H1 (cell line): Measurements from ENCODE around the gene HOXA13. TPM values are rescaled to one million over a fixed set of nuclear protein-coding genes. Genes with fewer than 3 reads are reported as not detected.
A peak's percentile ranks its signal among the peaks of the same experiment; 100 is the strongest.

Experiments
- CTCF ChIA-PET: fragments of 300-600 bp; sonication (Branson Sonifier 250); formaldehyde crosslinking; loops from one replicate; lab custom pipeline; 2021; ENCODE audit not compliant: partially characterized antibody; lab: Charles Lee
- POLR2A ChIA-PET: fragments of 300-600 bp; sonication (Branson Sonifier 250); formaldehyde crosslinking; loops from one replicate; lab custom pipeline; 2021; ENCODE audit warnings: inconsistent platforms; ENCODE audit not compliant: partially characterized antibody; lab: Charles Lee
- DNase-seq, 2 experiments: peaks; one replicate each; pipeline versions ENCODE4 v3.0.0 to v3.0.0-alpha.2; 2010 to 2022; ENCODE audit warnings: low spot score in 2 of 2, low read depth in 1 of 2, mixed read lengths in 1 of 2
- FAIRE-seq: peaks from 2 replicates; lab custom pipeline; 2011; peaks lifted over from hg19 to GRCh38; lab: Jason Lieb, UNC
- H2AFZ ChIP-seq: 2 replicates; pipeline ENCODE4 v1.8.1; 2012; ENCODE audit warnings: low read length, inconsistent platforms
- H2AK5ac ChIP-seq: 2 replicates; pipeline ENCODE4 v1.6.1; 2013; ENCODE audit warnings: low read depth, low read length
- H2BK120ac ChIP-seq: replicated peaks from 2 replicates; pipeline ENCODE3; 2013; ENCODE audit warnings: low read depth, low read length, inconsistent platforms
- H2BK12ac ChIP-seq: 2 replicates; pipeline ENCODE4 v1.6.1; 2013; ENCODE audit warnings: low read depth, low read length
- H2BK15ac ChIP-seq: 2 replicates; pipeline ENCODE4 v1.6.1; 2013; ENCODE audit warnings: low read length
- H2BK20ac ChIP-seq: 2 replicates; pipeline ENCODE4 v1.6.1; 2013; ENCODE audit warnings: low read length
- H2BK5ac ChIP-seq: 2 replicates; pipeline ENCODE4 v1.6.1; 2013; ENCODE audit warnings: low read depth, low read length
- H3K14ac ChIP-seq: 2 replicates; pipeline ENCODE4 v1.6.1; 2013; ENCODE audit warnings: inconsistent platforms; ENCODE audit not compliant: insufficient read length
- H3K18ac ChIP-seq: 2 replicates; pipeline ENCODE4 v1.6.1; 2013; ENCODE audit warnings: low read length; ENCODE audit errors: extremely low read depth
- H3K23ac ChIP-seq: 2 replicates; pipeline ENCODE4 v1.6.1; 2013; ENCODE audit warnings: inconsistent platforms; ENCODE audit not compliant: insufficient read length
- H3K23me2 ChIP-seq: 2 replicates; pipeline ENCODE4 v1.6.1; 2013; ENCODE audit warnings: low read depth, low read length
- H3K27ac ChIP-seq: 2 replicates; pipeline ENCODE4 v1.6.1; 2011; ENCODE audit warnings: low read depth, low read length, inconsistent platforms
- H3K27me3 ChIP-seq, 4 experiments: replicated peaks in 1 of 4; 1 replicate in 1 of 4; 2 replicates in 3 of 4; pipeline versions ENCODE4 v1.6.1 to v1.8.1; 2011 to 2013; ENCODE audit warnings: low read length in 3 of 4, mild to moderate bottlenecking in 3 of 4, inconsistent platforms in 2 of 4, mixed read lengths in 2 of 4, moderate library complexity in 1 of 4; ENCODE audit not compliant: control insufficient read depth in 3 of 4, insufficient read depth in 3 of 4; ENCODE audit errors: extremely low read depth in 1 of 4
- H3K36me3 ChIP-seq, 4 experiments: 2 replicates each; pipeline versions ENCODE4 v1.6.1 to v1.8.1; 2011 to 2013; ENCODE audit warnings: mild to moderate bottlenecking in 4 of 4, low read length in 3 of 4, moderate library complexity in 2 of 4, control low read depth in 1 of 4, inconsistent platforms in 1 of 4; ENCODE audit not compliant: insufficient read depth in 4 of 4, control insufficient read depth in 2 of 4
- H3K4ac ChIP-seq: replicated peaks from 2 replicates; pipeline ENCODE3; 2013; ENCODE audit warnings: low read length, low read depth, mixed read lengths, inconsistent platforms; ENCODE audit not compliant: insufficient read length
- H3K4me1 ChIP-seq, 4 experiments: replicated peaks in 1 of 4; 1 replicate in 1 of 4; 2 replicates in 3 of 4; pipeline versions ENCODE4 v1.6.1 to v1.8.1; 2011 to 2013; ENCODE audit warnings: low read length in 3 of 4, inconsistent platforms in 2 of 4, mixed read lengths in 1 of 4; ENCODE audit not compliant: insufficient read depth in 4 of 4, control insufficient read depth in 3 of 4
- H3K4me2 ChIP-seq, 2 experiments: 2 replicates each; pipeline versions ENCODE4 v1.6.1 to v1.8.1; 2011 to 2013; ENCODE audit warnings: low read depth in 2 of 2, low read length in 2 of 2, control low read depth in 1 of 2, inconsistent platforms in 1 of 2, mild to moderate bottlenecking in 1 of 2; ENCODE audit not compliant: insufficient read depth in 1 of 2
- H3K4me3 ChIP-seq, 4 experiments: fragments of 200-600, 300-600 bp in 1 of 4; sonication (generic), shearing (Covaris generic), sonication (Bioruptor Twin) in 1 of 4; 2 replicates each; pipeline versions ENCODE4 v1.5.1 to v1.8.1; 2011 to 2016; ENCODE audit warnings: low read length in 4 of 4, low read depth in 3 of 4, control low read depth in 2 of 4, inconsistent platforms in 2 of 4, mild to moderate bottlenecking in 2 of 4, mixed read lengths in 1 of 4, moderate library complexity in 1 of 4; ENCODE audit not compliant: insufficient read depth in 2 of 4; ENCODE audit errors: extremely low read depth in 1 of 4
- H3K56ac ChIP-seq: replicated peaks from 2 replicates; pipeline ENCODE3; 2013; ENCODE audit warnings: low read depth, mild to moderate bottlenecking, mixed read lengths, low read length, inconsistent platforms; ENCODE audit not compliant: insufficient read length
- H3K79me1 ChIP-seq: 2 replicates; pipeline ENCODE4 v1.6.1; 2013; ENCODE audit warnings: low read depth, low read length, control low read depth
- H3K79me2 ChIP-seq, 2 experiments: 2 replicates each; pipeline versions ENCODE4 v1.6.1 to v1.8.1; 2012 to 2013; ENCODE audit warnings: low read length in 2 of 2, mild to moderate bottlenecking in 2 of 2, inconsistent platforms in 1 of 2; ENCODE audit not compliant: insufficient read depth in 2 of 2, control insufficient read depth in 1 of 2
- H3K9ac ChIP-seq, 4 experiments: replicated peaks in 1 of 4; 1 replicate in 1 of 4; 2 replicates in 3 of 4; pipeline versions ENCODE4 v1.6.1 to v1.8.1; 2011 to 2013; ENCODE audit warnings: low read depth in 3 of 4, low read length in 3 of 4, control low read depth in 2 of 4, mild to moderate bottlenecking in 2 of 4, moderate library complexity in 2 of 4, inconsistent platforms in 1 of 4; ENCODE audit errors: extremely low read depth in 1 of 4
- H3K9me3 ChIP-seq, 2 experiments: 2 replicates each; pipeline versions ENCODE4 v1.6.1 to v1.8.1; 2012 to 2013; ENCODE audit warnings: mild to moderate bottlenecking in 2 of 2, moderate library complexity in 2 of 2, control low read depth in 1 of 2, inconsistent platforms in 1 of 2, low read depth in 1 of 2, low read length in 1 of 2, mixed read lengths in 1 of 2; ENCODE audit not compliant: insufficient read depth in 2 of 2
- H4K20me1 ChIP-seq, 2 experiments: replicated peaks in 1 of 2; 2 replicates each; pipeline versions ENCODE3 to v1.8.1; 2011 to 2013; ENCODE audit warnings: inconsistent platforms in 2 of 2, low read length in 2 of 2, mild to moderate bottlenecking in 1 of 2; ENCODE audit not compliant: insufficient read depth in 2 of 2, control insufficient read depth in 1 of 2
- H4K5ac ChIP-seq: 2 replicates; pipeline ENCODE4 v1.6.1; 2013; ENCODE audit warnings: low read length, low read depth, mixed read lengths, inconsistent platforms; ENCODE audit not compliant: insufficient read length
- H4K8ac ChIP-seq: 2 replicates; pipeline ENCODE4 v1.8.0; 2013; ENCODE audit warnings: mild to moderate bottlenecking, moderate library complexity, low read length, inconsistent platforms; ENCODE audit not compliant: insufficient read depth; ENCODE audit errors: extremely low read depth
- H4K91ac ChIP-seq: replicated peaks from 2 replicates; pipeline ENCODE3; 2013; ENCODE audit warnings: low read length, mixed read lengths, inconsistent platforms; ENCODE audit not compliant: insufficient read length
- CTCF ChIP-seq, 3 experiments: IDR thresholded peaks; 1 replicate in 2 of 3; 2 replicates in 1 of 3; pipeline versions ENCODE4 v1.5.1 to v1.6.1; 2011; ENCODE audit warnings: low read length in 3 of 3, mild to moderate bottlenecking in 3 of 3, inconsistent platforms in 2 of 3, low read depth in 1 of 3, moderate library complexity in 1 of 3; ENCODE audit not compliant: insufficient read depth in 1 of 3; ENCODE audit errors: control extremely low read depth in 1 of 3
- HDAC6 ChIP-seq: IDR thresholded peaks from one replicate; pipeline ENCODE4 v1.7.1; 2012; ENCODE audit warnings: low read depth, mild to moderate bottlenecking, inconsistent platforms, low read length, moderate library complexity
- RAD21 ChIP-seq, 2 experiments: IDR thresholded peaks in 1 of 2; conservative IDR thresholded peaks in 1 of 2; 2 replicates each; pipeline ENCODE4 v1.6.1; 2011; ENCODE audit warnings: low read depth in 2 of 2, low read length in 2 of 2, improper control_type of control experiment in 1 of 2, inconsistent platforms in 1 of 2, mild to moderate bottlenecking in 1 of 2, moderate library complexity in 1 of 2
- SIN3A ChIP-seq, 2 experiments: IDR thresholded peaks in 1 of 2; conservative IDR thresholded peaks in 1 of 2; 2 replicates each; pipeline ENCODE4 v1.6.1; 2011 to 2012; ENCODE audit warnings: low read length in 2 of 2, improper control_type of control experiment in 1 of 2, low read depth in 1 of 2, mild to moderate bottlenecking in 1 of 2
- WGBS, 2 experiments: shearing (Covaris generic) in 1 of 2; methylation state at CpG; one replicate each; pipeline versions ENCODE4 v1.1.6 to v1.1.7; 2013 to 2015; ENCODE audit warnings: low lambda C conversion rate in 2 of 2, mixed read lengths in 2 of 2, inconsistent platforms in 1 of 2, low coverage in 1 of 2, missing lambda C conversion rate in 1 of 2; ENCODE audit not compliant: insufficient replicate concordance in 2 of 2, insufficient coverage in 1 of 2, insufficient read length in 1 of 2; ENCODE audit errors: extremely low coverage in 1 of 2, missing lambda C conversion rate in 1 of 2; 5-methylcytosine and 5-hydroxymethylcytosine counted together
- polyA plus RNA-seq, 7 experiments: library from polyadenylated mRNA; depleted of rRNA in 3 of 7; stranded (reverse) in 5 of 7; unstranded in 2 of 7; fragments of >200 nt in 5 of 7; fragments of 200-250 nt in 2 of 7; gene quantifications; 1 replicate in 5 of 7; 2 replicates in 1 of 7; 4 replicates in 1 of 7; pipeline versions ENCODE4 v1.2.1 to v1.2.3, GENCODE V29; 2011 to 2013; ENCODE audit warnings: missing spikeins in 2 of 7, mixed read lengths in 2 of 7
- total RNA-seq: library from RNA; stranded (reverse); fragmentation: NEBNext Ultra II Directional; extraction: Animal tissue kit (Norgen Biotek cat#: 25700); gene quantifications from 2 replicates; pipeline ENCODE4 v1.2.1, GENCODE V29; 2021

HOXA13 gene
- total and polyA plus RNA-seq, 2 of the 8 experiments (the other 6 are each of a cell fraction or from before 2014, with no cell fraction given) = not detected

- Histone ChIP-seq H3K23ac (no peak overlapping the region), H2AFZ (no peak overlapping the region), H3K79me1 (no peaks in the 10 kb centered on the region; the same call in 1 of the 2 replicates), H3K14ac (no peak overlapping the region), H3K18ac (no peak overlapping the region), H2BK5ac (no peak overlapping the region), H2BK120ac (no peak overlapping the region), H3K23me2 (no peaks in the 10 kb centered on the region; the same call in 1 of the 2 replicates), H3K4me1 (peaks cover 0 to 6% (median 4%) of the 10 kb centered on the region in 4 experiments; a peak in 4 of 7 replicates), H3K9me3 (peaks cover 0 to 3% of the 10 kb centered on the region in 2 experiments; a peak in 1 of 4 replicates), H4K91ac (no peak overlapping the region), H3K9ac (no peak overlapping the region), H2BK15ac (no peak overlapping the region), H2AK5ac (no peak overlapping the region), H3K4ac (no peak overlapping the region), H3K4me3 (no peak overlapping the region), H3K79me2 (no peaks in the 10 kb centered on the region), H2BK20ac (no peak overlapping the region), H3K36me3 (peaks cover 0 to 15% (median 0%) of the 10 kb centered on the region in 4 experiments; a peak in 1 of 8 replicates), H3K27me3 (peaks cover 83 to 100% (median 95%) of the 10 kb centered on the region in 4 experiments), H2BK12ac (no peak overlapping the region), H3K4me2 (no peak overlapping the region), H4K5ac (no peak overlapping the region), H3K27ac (no peak overlapping the region), H4K8ac (no peak overlapping the region), H3K56ac (no peak overlapping the region), H4K20me1 (peaks cover 28 to 34% of the 10 kb centered on the region in 2 experiments)
- peak in 1 of 2 experiments; percentile 90 for DNase-seq
- WGBS, 2 experiments = 9% methylated on average over 6 of the region's 6 CpGs; no CpG with 5 or more reads in 1 of the 2 experiments
- FAIRE-seq = peak; percentile 99
- POLR2A ChIA-PET = no interaction called here
- TF ChIP-seq SIN3A (conservative IDR thresholded peaks at IDR 0.05 in 1 of 2, IDR thresholded peaks at IDR 0.05 in 1 of 2; ENCODE audit: low read depth in 1 of 2, low read length in 2 of 2) (peak in 1 of 2 experiments; percentile 80; a peak in 2 of 4 replicates), RAD21 (IDR thresholded peaks at IDR 0.05 in 1 of 2, conservative IDR thresholded peaks at IDR 0.05 in 1 of 2; ENCODE audit: low read depth in 2 of 2, low read length in 2 of 2) (peak; percentile 96 to 97), CTCF (IDR thresholded peaks at IDR 0.05; ENCODE audit: control extremely low read depth in 1 of 3, insufficient read depth in 1 of 3, low read depth in 1 of 3, low read length in 3 of 3) (peak; percentile 9 to 82 (median 76)), HDAC6 (no peak)
- CTCF ChIA-PET = interaction anchor here (0.6 to 3.2 kb wide), 45 partner anchors 8 to 900 kb away, joined by 3 to 31 read pairs (median 4); no protein-coding TSS in a partner anchor
These were observed 3.6 kb downstream of the HOXA13 start for GRCh38 chr7:27196287-27196767.
